HepG2 (cell line): ENCODE data around the gene RSAD1.

ENCODE experiments used
- CHD2 ChIP-seq: IDR thresholded peaks from 2 replicates; pipeline ENCODE4 v1.6.1; 2011; ENCODE audit warnings: low read depth, low read length, improper control_type of control experiment
- DR1 ChIP-seq: sonication (generic); formaldehyde crosslinking; IDR thresholded peaks from 2 replicates; pipeline ENCODE4 v1.8.0; 2021; ENCODE audit warnings: mild to moderate bottlenecking, missing genetic modification reagents, inconsistent platforms
- ERF ChIP-seq: IDR thresholded peaks from 2 replicates; pipeline ENCODE4 v1.6.1; 2018; ENCODE audit warnings: missing biosample characterization, missing genetic modification reagents
- ESRRA ChIP-seq: sonication (generic); formaldehyde crosslinking; IDR thresholded peaks from 2 replicates; pipeline ENCODE4 v1.5.1; 2020; ENCODE audit warnings: mild to moderate bottlenecking, low read depth, missing genetic modification reagents
- FOSL1 ChIP-seq: sonication (generic); formaldehyde crosslinking; IDR thresholded peaks from 2 replicates; pipeline ENCODE4 v1.9.0; 2021; ENCODE audit warnings: missing genetic modification reagents, borderline replicate concordance
- KDM1A ChIP-seq: IDR thresholded peaks from 2 replicates; pipeline ENCODE4 v1.6.1; 2016; ENCODE audit warnings: missing compliant biosample characterization
- LCORL ChIP-seq, 2 experiments: fragments of 450-650 bp in 1 of 2; sonication (generic) in 1 of 2; formaldehyde crosslinking in 1 of 2; IDR thresholded peaks; 2 replicates each; pipeline versions ENCODE4 v1.5.0 to v1.6.1; 2017 to 2020; ENCODE audit warnings: antibody characterized with exemption in 1 of 2, missing genetic modification reagents in 1 of 2
- POLR2A ChIP-seq, 2 experiments: IDR thresholded peaks; 2 replicates each; pipeline ENCODE4 v1.6.1; 2011; ENCODE audit warnings: low read depth in 2 of 2, low read length in 2 of 2, mild to moderate bottlenecking in 1 of 2, moderate library complexity in 1 of 2; ENCODE audit not compliant: insufficient read depth in 1 of 2
- POLR2AphosphoS5 ChIP-seq: IDR thresholded peaks from 2 replicates; pipeline ENCODE4 v1.6.1; 2012; ENCODE audit warnings: low read depth, low read length
- REXO4 ChIP-seq: sonication (generic); formaldehyde crosslinking; IDR thresholded peaks from 2 replicates; pipeline ENCODE4 v1.8.0; 2022; ENCODE audit warnings: missing genetic modification reagents, mild to moderate bottlenecking, borderline replicate concordance
- U2AF2 ChIP-seq: fragments of 200-400 bp; formaldehyde crosslinking; IDR thresholded peaks from 2 replicates; pipeline ENCODE4 v1.6.1; 2017; ENCODE audit warnings: low read depth, mild to moderate bottlenecking, low read length
- ZNF816 ChIP-seq: sonication (generic); formaldehyde crosslinking; IDR thresholded peaks from 2 replicates; pipeline ENCODE4 v1.8.0; 2022; ENCODE audit warnings: missing genetic modification reagents, mild to moderate bottlenecking, borderline replicate concordance
- TF ChIP-seq, protein P1 (sequence below): sonication (generic); formaldehyde crosslinking; IDR thresholded peaks from 2 replicates; pipeline ENCODE4 v1.5.1; 2020; ENCODE audit warnings: mild to moderate bottlenecking, missing genetic modification reagents, borderline replicate concordance
- TF ChIP-seq, protein P2 (sequence below): sonication (generic); formaldehyde crosslinking; IDR thresholded peaks from 2 replicates; pipeline ENCODE4 v1.5.0; 2020; ENCODE audit warnings: mild to moderate bottlenecking, missing genetic modification reagents, moderate library complexity

DNA sequence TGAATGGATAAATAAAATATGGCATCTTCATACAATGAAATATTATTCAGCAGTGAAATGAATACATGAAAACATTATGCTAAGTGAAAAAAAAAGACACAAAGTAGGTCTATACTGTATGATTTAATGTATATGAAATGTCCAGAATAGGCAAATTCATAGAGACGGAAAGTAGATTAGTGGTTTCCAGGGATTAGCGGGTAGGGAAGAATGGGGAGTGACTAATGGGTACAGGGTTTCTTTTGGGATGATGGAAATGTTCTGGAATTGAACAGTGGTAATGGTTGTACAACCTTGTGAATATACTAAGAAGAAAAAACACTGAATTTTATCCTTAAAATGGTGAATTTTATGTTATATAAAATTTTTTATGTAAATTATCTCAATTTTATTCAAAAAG lies 21.1 kb downstream of the RSAD1 start:
- TF ChIP-seq POLR2AphosphoS5: no peak
- TF ChIP-seq, protein P1, sequence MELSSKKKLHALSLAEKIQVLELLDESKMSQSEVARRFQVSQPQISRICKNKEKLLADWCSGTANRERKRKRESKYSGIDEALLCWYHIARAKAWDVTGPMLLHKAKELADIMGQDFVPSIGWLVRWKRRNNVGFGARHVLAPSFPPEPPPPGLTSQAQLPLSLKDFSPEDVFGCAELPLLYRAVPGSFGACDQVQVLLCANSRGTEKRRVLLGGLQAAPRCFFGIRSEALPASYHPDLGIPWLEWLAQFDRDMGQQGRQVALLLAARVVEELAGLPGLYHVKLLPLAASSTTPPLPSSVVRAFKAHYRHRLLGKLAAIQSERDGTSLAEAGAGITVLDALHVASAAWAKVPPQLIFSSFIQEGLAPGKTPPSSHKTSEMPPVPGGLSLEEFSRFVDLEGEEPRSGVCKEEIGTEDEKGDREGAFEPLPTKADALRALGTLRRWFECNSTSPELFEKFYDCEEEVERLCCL: no peak
- TF ChIP-seq, protein P2, sequence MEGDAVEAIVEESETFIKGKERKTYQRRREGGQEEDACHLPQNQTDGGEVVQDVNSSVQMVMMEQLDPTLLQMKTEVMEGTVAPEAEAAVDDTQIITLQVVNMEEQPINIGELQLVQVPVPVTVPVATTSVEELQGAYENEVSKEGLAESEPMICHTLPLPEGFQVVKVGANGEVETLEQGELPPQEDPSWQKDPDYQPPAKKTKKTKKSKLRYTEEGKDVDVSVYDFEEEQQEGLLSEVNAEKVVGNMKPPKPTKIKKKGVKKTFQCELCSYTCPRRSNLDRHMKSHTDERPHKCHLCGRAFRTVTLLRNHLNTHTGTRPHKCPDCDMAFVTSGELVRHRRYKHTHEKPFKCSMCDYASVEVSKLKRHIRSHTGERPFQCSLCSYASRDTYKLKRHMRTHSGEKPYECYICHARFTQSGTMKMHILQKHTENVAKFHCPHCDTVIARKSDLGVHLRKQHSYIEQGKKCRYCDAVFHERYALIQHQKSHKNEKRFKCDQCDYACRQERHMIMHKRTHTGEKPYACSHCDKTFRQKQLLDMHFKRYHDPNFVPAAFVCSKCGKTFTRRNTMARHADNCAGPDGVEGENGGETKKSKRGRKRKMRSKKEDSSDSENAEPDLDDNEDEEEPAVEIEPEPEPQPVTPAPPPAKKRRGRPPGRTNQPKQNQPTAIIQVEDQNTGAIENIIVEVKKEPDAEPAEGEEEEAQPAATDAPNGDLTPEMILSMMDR (CRISPR knock-in tag): no peak
- no peak for TF ChIP-seq ESRRA (CRISPR knock-in tag)
- no peak for TF ChIP-seq CHD2
- TF ChIP-seq REXO4 (CRISPR knock-in tag): no peak
- no peak for TF ChIP-seq FOSL1 (CRISPR knock-in tag)
- TF ChIP-seq POLR2A (IDR thresholded peaks at IDR 0.05; ENCODE audit: insufficient read depth in 1 of 2, low read depth in 2 of 2, low read length in 2 of 2): no peak
- no peak for TF ChIP-seq ZNF816 (CRISPR knock-in tag)
- TF ChIP-seq KDM1A: no peak
- TF ChIP-seq DR1 (CRISPR knock-in tag): no peak
- no peak for TF ChIP-seq ERF
- TF ChIP-seq LCORL (IDR thresholded peaks at IDR 0.05): no peak
- TF ChIP-seq LCORL (CRISPR knock-in tag; IDR thresholded peaks at IDR 0.05): no peak
- no peak for TF ChIP-seq U2AF2
